K562 (cell line): ENCODE results near the gene OR9A2. TPM values are rescaled to one million over a fixed set of nuclear protein-coding genes. Genes with fewer than 3 reads are reported as not detected.
A peak's percentile ranks its signal among the peaks of the same experiment; 100 is the strongest.

Source experiments
- AFF4 ChIP-seq: sonication (generic); formaldehyde crosslinking; IDR thresholded peaks from 2 replicates; pipeline ENCODE4 v1.8.0; 2023; ENCODE audit warnings: mild to moderate bottlenecking, missing genetic modification reagents
- ATF1 ChIP-seq, 2 experiments: fragments of 450-650 bp in 1 of 2; IDR thresholded peaks; 2 replicates each; pipeline ENCODE4 v1.6.1; 2016; ENCODE audit warnings: missing compliant biosample characterization in 1 of 2, missing genetic modification characterization in 1 of 2
- CREM ChIP-seq: IDR thresholded peaks from 2 replicates; pipeline ENCODE4 v1.6.1; 2014; ENCODE audit warnings: antibody characterized with exemption, low read depth
- KLF16 ChIP-seq: IDR thresholded peaks from 2 replicates; pipeline ENCODE4 v1.6.1; 2016; ENCODE audit warnings: antibody characterized with exemption
- MAFF ChIP-seq: IDR thresholded peaks from 2 replicates; pipeline ENCODE4 v1.6.1; 2012; ENCODE audit warnings: low read length, improper control_type of control experiment
- MAFG ChIP-seq: fragments of 450-650 bp; conservative IDR thresholded peaks from 2 replicates; pipeline ENCODE4 v1.6.1; 2016; ENCODE audit warnings: missing genetic modification characterization, missing compliant biosample characterization
- MNT ChIP-seq, 2 experiments: fragments of 450-650 bp; conservative IDR thresholded peaks; 2 replicates each; pipeline ENCODE4 v1.6.1; 2017; ENCODE audit warnings: mild to moderate bottlenecking in 2 of 2, moderate library complexity in 2 of 2
- TFAP4 ChIP-seq: sonication (generic); formaldehyde crosslinking; IDR thresholded peaks from 2 replicates; pipeline ENCODE4 v1.8.0; 2022; ENCODE audit warnings: missing genetic modification reagents, mild to moderate bottlenecking, moderate library complexity, borderline replicate concordance
- ZNF174 ChIP-seq: fragments of 250-450 bp; sonication (Bioruptor Pico); IDR thresholded peaks from 2 replicates; pipeline ENCODE4 v1.4.0; 2020; ENCODE audit warnings: mild to moderate bottlenecking
- ZNF431 ChIP-seq: sonication (generic); formaldehyde crosslinking; IDR thresholded peaks from 2 replicates; pipeline ENCODE4 v1.8.0; 2022; ENCODE audit warnings: mild to moderate bottlenecking, missing genetic modification reagents
- polyA plus RNA-seq, 8 experiments: library from polyadenylated mRNA; depleted of rRNA in 4 of 8; stranded (reverse) in 5 of 8; unstranded in 3 of 8; fragments of >200 nt; fragmentation: Nextera tagmentation in 2 of 8; fragmentation: Illumina TruSeq in 1 of 8; extraction: Ambion mirVana in 2 of 8; extraction: Trizol in 1 of 8; gene quantifications; 2 replicates each; pipeline versions ENCODE4 v1.2.1 to v1.2.3, GENCODE V29; 2011 to 2014; ENCODE audit warnings: inconsistent platforms in 1 of 8, missing spikeins in 1 of 8
- total RNA-seq, 7 experiments: library from RNA; depleted of rRNA in 6 of 7; stranded (reverse); fragments of >200 nt in 6 of 7; fragmentation: Illumina TruSeq in 2 of 7; extraction: Trizol in 2 of 7; gene quantifications; 2 replicates each; pipeline versions ENCODE4 v1.2.1 to v1.2.3, GENCODE V29; 2011 to 2021; ENCODE audit warnings: low replicate concordance in 1 of 7
- TF ChIP-seq, protein P1 (sequence below): IDR thresholded peaks from 3 replicates; pipeline ENCODE4 v1.6.1; 2011; ENCODE audit warnings: borderline replicate concordance, mild to moderate bottlenecking, moderate library complexity; ENCODE audit not compliant: insufficient read length; ENCODE audit errors: extremely low read depth
- TF ChIP-seq, protein P2 (sequence below), 2 experiments: fragments of 250-450 bp in 1 of 2; fragments of 450-650 bp in 1 of 2; sonication (Bioruptor Pico) in 1 of 2; IDR thresholded peaks; 2 replicates each; pipeline versions ENCODE4 v1.6.1 to v1.8.0; 2016 to 2021; ENCODE audit warnings: mild to moderate bottlenecking in 2 of 2, moderate library complexity in 2 of 2, missing compliant biosample characterization in 1 of 2, missing genetic modification characterization in 1 of 2

Gene OR9A2
- total and polyA plus RNA-seq, 9 of the 15 experiments (the other 6 are each of a cell fraction or from before 2014, with no cell fraction given) = not detected

GRCh38 chr7:143008007-143008901, 18.7 kb downstream of the OR9A2 start (continued):
- TF ChIP-seq, protein P1, sequence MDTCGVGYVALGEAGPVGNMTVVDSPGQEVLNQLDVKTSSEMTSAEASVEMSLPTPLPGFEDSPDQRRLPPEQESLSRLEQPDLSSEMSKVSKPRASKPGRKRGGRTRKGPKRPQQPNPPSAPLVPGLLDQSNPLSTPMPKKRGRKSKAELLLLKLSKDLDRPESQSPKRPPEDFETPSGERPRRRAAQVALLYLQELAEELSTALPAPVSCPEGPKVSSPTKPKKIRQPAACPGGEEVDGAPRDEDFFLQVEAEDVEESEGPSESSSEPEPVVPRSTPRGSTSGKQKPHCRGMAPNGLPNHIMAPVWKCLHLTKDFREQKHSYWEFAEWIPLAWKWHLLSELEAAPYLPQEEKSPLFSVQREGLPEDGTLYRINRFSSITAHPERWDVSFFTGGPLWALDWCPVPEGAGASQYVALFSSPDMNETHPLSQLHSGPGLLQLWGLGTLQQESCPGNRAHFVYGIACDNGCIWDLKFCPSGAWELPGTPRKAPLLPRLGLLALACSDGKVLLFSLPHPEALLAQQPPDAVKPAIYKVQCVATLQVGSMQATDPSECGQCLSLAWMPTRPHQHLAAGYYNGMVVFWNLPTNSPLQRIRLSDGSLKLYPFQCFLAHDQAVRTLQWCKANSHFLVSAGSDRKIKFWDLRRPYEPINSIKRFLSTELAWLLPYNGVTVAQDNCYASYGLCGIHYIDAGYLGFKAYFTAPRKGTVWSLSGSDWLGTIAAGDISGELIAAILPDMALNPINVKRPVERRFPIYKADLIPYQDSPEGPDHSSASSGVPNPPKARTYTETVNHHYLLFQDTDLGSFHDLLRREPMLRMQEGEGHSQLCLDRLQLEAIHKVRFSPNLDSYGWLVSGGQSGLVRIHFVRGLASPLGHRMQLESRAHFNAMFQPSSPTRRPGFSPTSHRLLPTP = no peak
- TF ChIP-seq ZNF431 (CRISPR knock-in tag) (no peak), KLF16 (peak; percentile 67), MAFG (peak; percentile 88), MNT (conservative IDR thresholded peaks at IDR 0.05) (peak; percentile 12 to 32; a peak in 2 of 4 replicates), AFF4 (CRISPR knock-in tag) (peak; percentile 70; the same call in 1 of the 2 replicates), ATF1 (CRISPR knock-in tag; IDR thresholded peaks at IDR 0.05) (no peak), ATF1 (tag; IDR thresholded peaks at IDR 0.05) (peak; percentile 42; the same call in 1 of the 2 replicates), ZNF174 (CRISPR knock-in tag) (0 out of 2 replicates have a peak, but pooled peaks have one; percentile 20), CREM (peak; percentile 89), MAFF (peak; percentile 93), TFAP4 (CRISPR knock-in tag) (peak; percentile 70)
- TF ChIP-seq, protein P2, sequence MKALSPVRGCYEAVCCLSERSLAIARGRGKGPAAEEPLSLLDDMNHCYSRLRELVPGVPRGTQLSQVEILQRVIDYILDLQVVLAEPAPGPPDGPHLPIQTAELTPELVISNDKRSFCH (CRISPR knock-in tag; IDR thresholded peaks at IDR 0.05) = no peak
- TF ChIP-seq, protein P2 (tag; IDR thresholded peaks at IDR 0.05) = no peak
